HEK293 (cell line): ENCODE measurements around the gene ABHD16B.

Source experiments
- CTCF ChIA-PET: fragments of 350-600 bp; formaldehyde crosslinking; extraction: SDS; loops from one replicate; lab custom pipeline; 2021; ENCODE audit warnings: antibody characterized with exemption; lab: Yijun Ruan, JAX
- POLR2A ChIA-PET: fragments of 300-600 bp; formaldehyde crosslinking; extraction: SDS; loops from one replicate; lab custom pipeline; 2020; ENCODE audit warnings: antibody characterized with exemption, inconsistent platforms; lab: Yijun Ruan, JAX
- H3K27ac ChIP-seq: fragments of 200-500 bp; sonication (Bioruptor generic); 2 replicates; pipeline ENCODE4 v1.5.1; 2014; ENCODE audit warnings: low read depth, low read length, control low read depth, inconsistent platforms; ENCODE audit errors: extremely low read depth
- H3K36me3 ChIP-seq, 2 experiments: fragments of 200-500 bp in 1 of 2; sonication (Bioruptor generic) in 1 of 2; 1 replicate in 1 of 2; 2 replicates in 1 of 2; pipeline ENCODE4 v1.5.1; 2014 to 2017; ENCODE audit warnings: inconsistent platforms in 2 of 2, low read length in 2 of 2; ENCODE audit not compliant: control insufficient read depth in 2 of 2, insufficient read depth in 1 of 2
- H3K4me1 ChIP-seq: fragments of 200-500 bp; sonication (Bioruptor generic); 2 replicates; pipeline ENCODE4 v1.5.1; 2014; ENCODE audit warnings: mild to moderate bottlenecking, low read length, inconsistent platforms; ENCODE audit not compliant: control insufficient read depth, insufficient read depth
- H3K4me3 ChIP-seq: 2 replicates; pipeline ENCODE4 v1.5.1; 2011; ENCODE audit warnings: low read depth, mild to moderate bottlenecking, control low read depth, low read length, moderate library complexity
- H3K9me3 ChIP-seq: fragments of 200-500 bp; sonication (Bioruptor generic); 2 replicates; pipeline ENCODE4 v1.5.1; 2014; ENCODE audit warnings: low read depth, low read length, inconsistent platforms; ENCODE audit not compliant: control insufficient read depth, insufficient read depth
- GLIS2 ChIP-seq: fragments of 450-650 bp; formaldehyde crosslinking; IDR thresholded peaks from 2 replicates; pipeline ENCODE4 v1.5.1; 2016; ENCODE audit warnings: missing biosample characterization, missing genetic modification characterization
- KLF8 ChIP-seq: fragments of 450-650 bp; formaldehyde crosslinking; IDR thresholded peaks from 2 replicates; pipeline ENCODE4 v1.5.1; 2016; ENCODE audit warnings: missing biosample characterization, missing genetic modification characterization
- MYNN ChIP-seq: fragments of 450-650 bp; formaldehyde crosslinking; IDR thresholded peaks from 2 replicates; pipeline ENCODE4 v1.5.1; 2016; ENCODE audit warnings: missing biosample characterization, missing genetic modification characterization, borderline replicate concordance
- OSR2 ChIP-seq: fragments of 450-650 bp; formaldehyde crosslinking; IDR thresholded peaks from 2 replicates; pipeline ENCODE4 v1.5.1; 2016; ENCODE audit warnings: missing biosample characterization, missing genetic modification characterization
- SP3 ChIP-seq: fragments of 450-650 bp; formaldehyde crosslinking; IDR thresholded peaks from 2 replicates; pipeline ENCODE4 v1.5.1; 2016; ENCODE audit warnings: missing biosample characterization, missing genetic modification characterization
- ZBTB1 ChIP-seq: fragments of 450-650 bp; formaldehyde crosslinking; IDR thresholded peaks from 2 replicates; pipeline ENCODE4 v1.5.1; 2016; ENCODE audit warnings: missing biosample characterization, missing genetic modification characterization
- ZFHX2 ChIP-seq: fragments of 450-650 bp; formaldehyde crosslinking; conservative IDR thresholded peaks from 2 replicates; pipeline ENCODE4 v1.5.1; 2016; ENCODE audit warnings: missing biosample characterization, missing genetic modification characterization
- ZFP37 ChIP-seq: fragments of 450-650 bp; formaldehyde crosslinking; IDR thresholded peaks from 2 replicates; pipeline ENCODE4 v1.5.1; 2016; ENCODE audit warnings: missing biosample characterization, missing genetic modification characterization
- ZNF140 ChIP-seq: fragments of 450-650 bp; formaldehyde crosslinking; IDR thresholded peaks from 2 replicates; pipeline ENCODE4 v1.5.1; 2016; ENCODE audit warnings: missing biosample characterization, missing genetic modification characterization
- ZNF146 ChIP-seq: fragments of 450-650 bp; formaldehyde crosslinking; IDR thresholded peaks from 2 replicates; pipeline ENCODE4 v1.5.1; 2016; ENCODE audit warnings: missing biosample characterization, missing genetic modification characterization
- ZNF292 ChIP-seq: fragments of 450-650 bp; formaldehyde crosslinking; IDR thresholded peaks from 2 replicates; pipeline ENCODE4 v1.5.1; 2016; ENCODE audit warnings: low read depth, missing biosample characterization, missing genetic modification characterization, borderline replicate concordance
- ZNF48 ChIP-seq: fragments of 450-650 bp; formaldehyde crosslinking; IDR thresholded peaks from 2 replicates; pipeline ENCODE4 v1.5.1; 2016; ENCODE audit warnings: missing biosample characterization, missing genetic modification characterization
- ZNF600 ChIP-seq: fragments of 450-650 bp; formaldehyde crosslinking; IDR thresholded peaks from 2 replicates; pipeline ENCODE4 v1.5.1; 2016; ENCODE audit warnings: missing biosample characterization, missing genetic modification characterization
- ZNF623 ChIP-seq: fragments of 450-650 bp; formaldehyde crosslinking; IDR thresholded peaks from 2 replicates; pipeline ENCODE4 v1.5.1; 2016; ENCODE audit warnings: missing biosample characterization, missing genetic modification characterization
- ZNF707 ChIP-seq: fragments of 450-650 bp; formaldehyde crosslinking; IDR thresholded peaks from 2 replicates; pipeline ENCODE4 v1.5.1; 2016; ENCODE audit warnings: missing biosample characterization, missing genetic modification characterization
- TF ChIP-seq, protein P1 (sequence below): fragments of 450-650 bp; formaldehyde crosslinking; IDR thresholded peaks from 2 replicates; pipeline ENCODE4 v1.5.1; 2017; ENCODE audit warnings: missing biosample characterization, missing genetic modification characterization
- TF ChIP-seq, protein P2 (sequence below): fragments of 450-650 bp; formaldehyde crosslinking; IDR thresholded peaks from 2 replicates; pipeline ENCODE4 v1.5.1; 2016; ENCODE audit warnings: missing biosample characterization, missing genetic modification characterization
- TF ChIP-seq, protein P3 (sequence below): IDR thresholded peaks from 2 replicates; pipeline ENCODE4 v1.6.1; 2011; ENCODE audit warnings: mild to moderate bottlenecking, low read depth, low read length, borderline replicate concordance
- TF ChIP-seq, protein P4 (sequence below): fragments of 450-650 bp; formaldehyde crosslinking; IDR thresholded peaks from 2 replicates; pipeline ENCODE4 v1.5.1; 2016; ENCODE audit warnings: missing biosample characterization, missing genetic modification characterization
- TF ChIP-seq, protein P5 (sequence below): fragments of 450-650 bp; formaldehyde crosslinking; IDR thresholded peaks from 2 replicates; pipeline ENCODE4 v1.5.1; 2016; ENCODE audit warnings: missing biosample characterization, missing genetic modification characterization
- TF ChIP-seq, protein P6 (sequence below): fragments of 450-650 bp; formaldehyde crosslinking; IDR thresholded peaks from 2 replicates; pipeline ENCODE4 v1.5.1; 2016; ENCODE audit warnings: missing biosample characterization, missing genetic modification characterization

Gene ABHD16B

DNA sequence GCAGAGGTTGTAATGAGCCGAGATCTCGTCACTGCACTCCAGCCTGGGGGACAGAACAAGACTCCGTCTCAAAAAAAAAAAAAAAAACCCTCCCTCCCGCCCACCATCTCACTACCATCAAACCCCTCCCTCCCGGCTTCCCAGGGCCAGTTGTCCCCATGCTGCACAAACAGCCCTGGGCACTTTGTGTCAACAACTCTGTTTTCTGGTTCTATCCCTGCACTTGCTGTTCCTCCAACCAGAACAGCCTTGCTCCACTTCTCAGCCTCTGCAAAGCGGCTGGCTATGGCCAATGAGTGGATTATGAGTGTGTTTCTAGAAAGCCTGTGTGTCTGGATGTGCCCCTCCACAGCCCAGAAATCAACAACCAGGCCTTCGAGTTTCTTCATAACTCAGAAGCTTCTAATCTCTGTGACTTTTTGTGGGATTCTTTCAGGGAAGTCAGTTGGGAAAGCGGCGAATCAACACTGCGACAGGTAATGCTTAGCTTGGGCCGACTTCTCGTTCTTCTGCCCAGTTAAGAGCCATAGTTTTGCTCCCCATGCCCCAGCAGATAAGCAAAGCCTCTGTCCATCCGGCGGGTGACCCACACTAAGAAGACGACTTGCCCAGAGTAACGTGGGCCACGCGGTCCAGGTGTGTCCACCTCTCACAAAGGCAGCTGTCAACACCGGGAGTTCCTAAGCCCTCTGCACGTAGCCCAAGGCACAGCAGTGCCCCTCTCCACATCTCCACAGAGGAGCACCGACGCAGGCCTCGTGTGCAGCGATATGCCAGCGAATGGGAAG is 35.8 kb upstream of the ABHD16B start:
- Histone ChIP-seq H3K27ac (no peak overlapping the region), H3K9me3 (no peaks in the 10 kb centered on the region), H3K36me3 (no peaks in the 10 kb centered on the region), H3K4me1 (no peaks in the 10 kb centered on the region), H3K4me3 (no peak overlapping the region)
- ChIA-PET CTCF (no interaction called here), POLR2A (interaction anchor here (0.7 to 2.7 kb wide), 2 partner anchors 40 to 270 kb away, joined by 6 read pairs; partner anchors contain the start of gene TPD52L2)
- TF ChIP-seq ZNF623 (tag by site-specific recombination) (no peak), MYNN (tag by site-specific recombination) (no peak), ZFHX2 (tag by site-specific recombination) (no peak), ZNF48 (tag by site-specific recombination) (no peak), ZBTB1 (tag by site-specific recombination) (no peak), ZNF146 (no peak), SP3 (tag by site-specific recombination) (no peak)
- TF ChIP-seq, protein P1, sequence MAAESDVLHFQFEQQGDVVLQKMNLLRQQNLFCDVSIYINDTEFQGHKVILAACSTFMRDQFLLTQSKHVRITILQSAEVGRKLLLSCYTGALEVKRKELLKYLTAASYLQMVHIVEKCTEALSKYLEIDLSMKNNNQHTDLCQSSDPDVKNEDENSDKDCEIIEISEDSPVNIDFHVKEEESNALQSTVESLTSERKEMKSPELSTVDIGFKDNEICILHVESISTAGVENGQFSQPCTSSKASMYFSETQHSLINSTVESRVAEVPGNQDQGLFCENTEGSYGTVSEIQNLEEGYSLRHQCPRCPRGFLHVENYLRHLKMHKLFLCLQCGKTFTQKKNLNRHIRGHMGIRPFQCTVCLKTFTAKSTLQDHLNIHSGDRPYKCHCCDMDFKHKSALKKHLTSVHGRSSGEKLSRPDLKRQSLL (tag by site-specific recombination) = no peak
- TF ChIP-seq, protein P2, sequence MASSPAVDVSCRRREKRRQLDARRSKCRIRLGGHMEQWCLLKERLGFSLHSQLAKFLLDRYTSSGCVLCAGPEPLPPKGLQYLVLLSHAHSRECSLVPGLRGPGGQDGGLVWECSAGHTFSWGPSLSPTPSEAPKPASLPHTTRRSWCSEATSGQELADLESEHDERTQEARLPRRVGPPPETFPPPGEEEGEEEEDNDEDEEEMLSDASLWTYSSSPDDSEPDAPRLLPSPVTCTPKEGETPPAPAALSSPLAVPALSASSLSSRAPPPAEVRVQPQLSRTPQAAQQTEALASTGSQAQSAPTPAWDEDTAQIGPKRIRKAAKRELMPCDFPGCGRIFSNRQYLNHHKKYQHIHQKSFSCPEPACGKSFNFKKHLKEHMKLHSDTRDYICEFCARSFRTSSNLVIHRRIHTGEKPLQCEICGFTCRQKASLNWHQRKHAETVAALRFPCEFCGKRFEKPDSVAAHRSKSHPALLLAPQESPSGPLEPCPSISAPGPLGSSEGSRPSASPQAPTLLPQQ (tag by site-specific recombination) = no peak
- TF ChIP-seq, protein P3, sequence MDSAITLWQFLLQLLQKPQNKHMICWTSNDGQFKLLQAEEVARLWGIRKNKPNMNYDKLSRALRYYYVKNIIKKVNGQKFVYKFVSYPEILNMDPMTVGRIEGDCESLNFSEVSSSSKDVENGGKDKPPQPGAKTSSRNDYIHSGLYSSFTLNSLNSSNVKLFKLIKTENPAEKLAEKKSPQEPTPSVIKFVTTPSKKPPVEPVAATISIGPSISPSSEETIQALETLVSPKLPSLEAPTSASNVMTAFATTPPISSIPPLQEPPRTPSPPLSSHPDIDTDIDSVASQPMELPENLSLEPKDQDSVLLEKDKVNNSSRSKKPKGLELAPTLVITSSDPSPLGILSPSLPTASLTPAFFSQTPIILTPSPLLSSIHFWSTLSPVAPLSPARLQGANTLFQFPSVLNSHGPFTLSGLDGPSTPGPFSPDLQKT = no peak
- TF ChIP-seq, protein P4, sequence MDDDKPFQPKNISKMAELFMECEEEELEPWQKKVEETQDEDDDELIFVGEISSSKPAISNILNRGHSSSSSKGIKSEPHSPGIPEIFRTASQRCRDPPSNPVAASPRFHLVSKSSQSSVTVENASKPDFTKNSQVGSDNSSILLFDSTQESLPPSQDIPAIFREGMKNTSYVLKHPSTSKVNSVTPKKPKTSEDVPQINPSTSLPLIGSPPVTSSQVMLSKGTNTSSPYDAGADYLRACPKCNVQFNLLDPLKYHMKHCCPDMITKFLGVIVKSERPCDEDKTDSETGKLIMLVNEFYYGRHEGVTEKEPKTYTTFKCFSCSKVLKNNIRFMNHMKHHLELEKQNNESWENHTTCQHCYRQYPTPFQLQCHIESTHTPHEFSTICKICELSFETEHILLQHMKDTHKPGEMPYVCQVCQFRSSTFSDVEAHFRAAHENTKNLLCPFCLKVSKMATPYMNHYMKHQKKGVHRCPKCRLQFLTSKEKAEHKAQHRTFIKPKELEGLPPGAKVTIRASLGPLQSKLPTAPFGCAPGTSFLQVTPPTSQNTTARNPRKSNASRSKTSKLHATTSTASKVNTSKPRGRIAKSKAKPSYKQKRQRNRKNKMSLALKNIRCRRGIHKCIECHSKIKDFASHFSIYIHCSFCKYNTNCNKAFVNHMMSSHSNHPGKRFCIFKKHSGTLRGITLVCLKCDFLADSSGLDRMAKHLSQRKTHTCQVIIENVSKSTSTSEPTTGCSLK (tag by site-specific recombination) = no peak

DNA sequence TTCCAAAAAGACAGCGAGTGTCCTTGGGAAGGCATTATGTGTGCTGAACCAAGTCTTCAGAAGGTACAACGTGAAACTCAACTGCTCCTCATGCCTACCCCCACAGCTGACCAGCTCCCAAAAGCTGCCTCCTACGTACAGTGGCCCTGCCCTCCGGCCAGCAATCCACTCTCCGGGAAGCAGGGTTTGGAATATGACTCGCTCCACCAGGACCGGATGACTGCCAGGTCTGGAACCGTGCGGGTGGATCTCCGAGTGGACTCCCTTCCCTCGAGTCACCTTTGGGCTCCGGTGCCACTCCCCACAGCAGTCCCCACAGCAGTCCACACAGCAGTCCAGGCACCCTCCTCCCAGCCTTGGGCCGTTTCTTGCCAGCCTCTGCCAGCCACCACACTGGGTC is 34.5 kb upstream of the ABHD16B start:
- ChIA-PET CTCF (no interaction called here), POLR2A (interaction anchor here (2.7 kb wide), 1 partner anchor 38 kb away, joined by 6 read pairs; the partner anchor contains the start of gene TPD52L2)
- no peaks in the 10 kb centered on the region for H3K9me3 ChIP-seq

DNA sequence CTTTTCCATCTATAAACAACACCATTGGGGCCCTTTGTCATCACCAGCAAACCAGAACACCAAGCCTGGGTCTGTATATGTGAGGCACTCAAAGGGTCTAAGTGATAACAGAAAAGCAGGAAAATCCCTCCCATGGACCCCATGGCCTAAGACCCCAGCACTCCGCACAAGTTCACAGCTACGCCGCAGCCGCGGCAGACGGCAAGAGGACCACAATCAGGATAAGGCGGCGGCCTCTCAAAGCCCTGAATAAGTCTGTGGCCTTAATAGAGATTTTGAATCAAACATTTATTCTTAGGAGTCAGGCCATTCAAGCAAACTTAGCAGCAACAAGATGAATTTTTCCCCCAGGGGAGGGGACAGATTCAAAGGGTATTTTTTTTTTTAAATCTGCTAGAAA is 33.2 kb upstream of the ABHD16B start:
- ChIA-PET CTCF (no interaction called here), POLR2A (no interaction called here)
- Histone ChIP-seq H3K36me3 (no peaks in the 10 kb centered on the region), H3K9me3 (no peaks in the 10 kb centered on the region), H3K27ac (no peak overlapping the region), H3K4me3 (no peak overlapping the region), H3K4me1 (no peaks in the 10 kb centered on the region)
- TF ChIP-seq, protein P5, sequence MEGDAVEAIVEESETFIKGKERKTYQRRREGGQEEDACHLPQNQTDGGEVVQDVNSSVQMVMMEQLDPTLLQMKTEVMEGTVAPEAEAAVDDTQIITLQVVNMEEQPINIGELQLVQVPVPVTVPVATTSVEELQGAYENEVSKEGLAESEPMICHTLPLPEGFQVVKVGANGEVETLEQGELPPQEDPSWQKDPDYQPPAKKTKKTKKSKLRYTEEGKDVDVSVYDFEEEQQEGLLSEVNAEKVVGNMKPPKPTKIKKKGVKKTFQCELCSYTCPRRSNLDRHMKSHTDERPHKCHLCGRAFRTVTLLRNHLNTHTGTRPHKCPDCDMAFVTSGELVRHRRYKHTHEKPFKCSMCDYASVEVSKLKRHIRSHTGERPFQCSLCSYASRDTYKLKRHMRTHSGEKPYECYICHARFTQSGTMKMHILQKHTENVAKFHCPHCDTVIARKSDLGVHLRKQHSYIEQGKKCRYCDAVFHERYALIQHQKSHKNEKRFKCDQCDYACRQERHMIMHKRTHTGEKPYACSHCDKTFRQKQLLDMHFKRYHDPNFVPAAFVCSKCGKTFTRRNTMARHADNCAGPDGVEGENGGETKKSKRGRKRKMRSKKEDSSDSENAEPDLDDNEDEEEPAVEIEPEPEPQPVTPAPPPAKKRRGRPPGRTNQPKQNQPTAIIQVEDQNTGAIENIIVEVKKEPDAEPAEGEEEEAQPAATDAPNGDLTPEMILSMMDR (tag by site-specific recombination) = no peak
- TF ChIP-seq, protein P4 (tag by site-specific recombination) = no peak
- TF ChIP-seq ZNF707 (no peak), KLF8 (tag by site-specific recombination) (no peak), ZNF140 (tag by site-specific recombination) (no peak), ZNF292 (no peak), GLIS2 (tag by site-specific recombination) (no peak)
- TF ChIP-seq, protein P6, sequence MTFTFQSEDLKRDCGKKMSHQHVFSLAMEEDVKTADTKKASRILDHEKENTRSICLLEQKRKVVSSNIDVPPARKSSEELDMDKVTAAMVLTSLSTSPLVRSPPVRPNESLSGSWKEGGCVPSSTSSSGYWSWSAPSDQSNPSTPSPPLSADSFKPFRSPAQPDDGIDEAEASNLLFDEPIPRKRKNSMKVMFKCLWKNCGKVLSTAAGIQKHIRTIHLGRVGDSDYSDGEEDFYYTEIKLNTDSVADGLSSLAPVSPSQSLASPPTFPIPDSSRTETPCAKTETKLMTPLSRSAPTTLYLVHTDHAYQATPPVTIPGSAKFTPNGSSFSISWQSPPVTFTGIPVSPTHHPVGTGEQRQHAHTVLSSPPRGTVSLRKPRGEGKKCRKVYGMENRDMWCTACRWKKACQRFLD (tag by site-specific recombination) = no peak

More for the DNA sequence above, 34.5 kb upstream of the ABHD16B start:
- Histone ChIP-seq H3K27ac (no peak overlapping the region), H3K4me1 (no peaks in the 10 kb centered on the region), H3K4me3 (no peak overlapping the region), H3K36me3 (no peaks in the 10 kb centered on the region)
- TF ChIP-seq ZNF600 (tag by site-specific recombination) (peak; percentile 21; the same call in 1 of the 2 replicates), OSR2 (no peak), ZFP37 (tag by site-specific recombination) (no peak)
